NCI-H748 (cell line): ENCODE data around the gene LRRC70.
A peak's percentile ranks its signal among the peaks of the same experiment; 100 is the strongest.
"Not testable (repeated sequence)": the region's sequence is repeated elsewhere in the genome, so short reads cannot be mapped to it uniquely, and the experiment has no call there.

Source experiments
- DNase-seq: peaks from one replicate; lab custom pipeline; 2025; ENCODE audit not compliant: unreplicated experiment; lab: John Stamatoyannopoulos, UW

The LRRC70 gene

DNA sequence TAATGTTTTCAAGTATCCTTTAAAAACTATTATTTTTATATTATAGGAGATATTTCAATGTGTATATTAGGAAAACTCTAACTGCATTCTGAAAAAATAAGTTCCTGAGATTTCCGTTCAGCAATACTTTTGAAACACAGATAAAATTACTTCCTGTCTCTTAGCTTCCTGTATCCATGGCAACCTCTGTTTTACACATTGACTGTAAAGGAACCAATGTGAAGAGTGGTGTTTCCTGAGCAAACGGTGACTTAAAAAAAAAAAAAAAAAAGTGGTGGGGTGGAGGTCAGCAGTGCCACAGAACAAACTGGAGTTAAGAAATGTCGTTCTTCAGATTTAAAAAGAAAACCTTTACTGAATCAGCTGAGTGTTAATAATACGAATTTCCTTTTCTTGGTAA lies at the start of gene LRRC70:
LRRC70 (plus strand) TSS at position 280 of the 400 bp plus-strand sequence. CDS start 620 bp downstream, outside the sequence.
- peak; percentile 4 for DNase-seq

GRCh38 chr5:62533597-62533996 lies 45.0 kb upstream of the LRRC70 start:
- DNase-seq, result no peak

- DNase-seq, result no peak
These were observed 44.0 kb upstream of the LRRC70 start for GRCh38 chr5:62534461-62535236.

GRCh38 chr5:62536232-62536631 lies 42.4 kb upstream of the LRRC70 start:
- DNase-seq, result no peak

DNA sequence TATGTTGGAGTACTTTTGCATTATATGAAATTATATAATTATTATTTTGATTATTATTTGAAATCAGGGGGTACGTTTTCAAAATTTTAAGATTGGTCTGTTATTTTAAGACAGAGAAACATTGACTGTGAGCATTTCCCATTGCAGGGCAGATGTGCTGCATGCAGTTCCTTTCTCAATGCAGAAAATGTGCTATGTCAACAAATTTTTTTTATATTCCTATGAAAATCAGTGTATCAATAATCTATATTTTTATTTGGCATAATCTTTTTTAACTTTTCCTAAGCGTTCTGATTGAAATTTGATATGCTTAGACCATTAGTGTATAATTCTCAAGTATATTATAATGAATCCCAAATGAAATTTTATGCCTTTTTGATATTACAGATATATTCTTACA lies 41.8 kb upstream of the LRRC70 start:
- DNase-seq, result no peak

DNA sequence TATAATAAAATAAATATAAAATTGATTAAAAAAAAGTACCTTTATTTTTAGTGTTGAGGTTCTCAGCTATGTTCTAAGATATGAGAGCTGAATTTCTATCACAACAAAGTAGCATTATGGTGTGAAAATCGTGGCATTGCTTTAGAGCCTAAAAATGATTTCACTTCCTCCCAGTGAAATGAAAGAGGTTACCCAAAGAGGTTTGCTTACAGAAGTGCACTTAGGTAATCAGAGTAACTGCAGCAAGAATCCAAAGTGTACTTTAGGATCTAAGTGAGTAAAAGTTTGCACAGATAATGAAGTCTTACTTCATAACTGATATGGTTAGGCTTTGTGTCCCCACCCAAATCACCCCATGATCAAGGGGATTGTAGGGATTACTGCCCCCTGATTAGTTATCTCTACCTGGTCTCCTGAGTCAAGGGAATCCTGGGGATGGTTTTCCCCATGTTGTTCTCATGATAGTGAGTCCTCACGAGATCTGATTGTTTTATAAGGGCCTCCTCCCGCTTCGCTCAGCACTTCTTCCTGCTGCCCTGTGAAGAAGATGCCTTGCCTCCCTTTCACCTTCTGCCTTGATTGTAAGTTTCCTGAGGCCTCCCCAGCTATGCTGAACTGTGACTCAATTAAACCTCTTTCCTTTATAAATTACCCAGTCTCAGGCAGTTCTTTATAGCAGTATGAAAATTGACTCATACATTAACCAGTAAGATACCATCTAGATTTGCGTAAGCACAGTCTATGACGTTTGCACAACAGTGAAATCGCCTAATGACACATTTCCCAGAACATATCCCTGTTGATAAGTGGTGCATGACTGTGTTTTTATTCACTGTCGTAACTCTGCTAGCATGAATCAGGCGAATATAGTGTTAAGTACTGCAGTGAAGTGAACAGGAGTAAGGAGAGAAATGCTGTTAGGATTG lies 40.3 kb upstream of the LRRC70 start:
- no peak for DNase-seq

DNA sequence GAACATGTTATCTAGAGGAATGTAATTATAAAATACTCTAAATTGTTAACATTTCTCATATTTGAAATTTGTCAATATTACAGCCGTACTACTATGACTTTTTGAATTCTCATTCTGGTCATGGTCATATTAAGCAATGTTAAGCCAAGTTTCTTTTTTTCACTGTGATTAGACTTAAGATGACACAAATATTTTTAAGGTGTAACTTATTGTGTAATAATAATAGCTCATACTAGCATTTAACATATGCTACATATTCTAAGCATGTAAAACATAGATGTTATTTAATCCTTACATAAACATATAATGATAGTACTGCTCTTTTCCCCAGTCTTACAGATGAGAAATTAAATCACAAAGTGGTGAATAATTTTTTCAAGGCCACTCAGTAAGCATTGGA lies 35.9 kb upstream of the LRRC70 start:
- DNase-seq, result no peak

DNA sequence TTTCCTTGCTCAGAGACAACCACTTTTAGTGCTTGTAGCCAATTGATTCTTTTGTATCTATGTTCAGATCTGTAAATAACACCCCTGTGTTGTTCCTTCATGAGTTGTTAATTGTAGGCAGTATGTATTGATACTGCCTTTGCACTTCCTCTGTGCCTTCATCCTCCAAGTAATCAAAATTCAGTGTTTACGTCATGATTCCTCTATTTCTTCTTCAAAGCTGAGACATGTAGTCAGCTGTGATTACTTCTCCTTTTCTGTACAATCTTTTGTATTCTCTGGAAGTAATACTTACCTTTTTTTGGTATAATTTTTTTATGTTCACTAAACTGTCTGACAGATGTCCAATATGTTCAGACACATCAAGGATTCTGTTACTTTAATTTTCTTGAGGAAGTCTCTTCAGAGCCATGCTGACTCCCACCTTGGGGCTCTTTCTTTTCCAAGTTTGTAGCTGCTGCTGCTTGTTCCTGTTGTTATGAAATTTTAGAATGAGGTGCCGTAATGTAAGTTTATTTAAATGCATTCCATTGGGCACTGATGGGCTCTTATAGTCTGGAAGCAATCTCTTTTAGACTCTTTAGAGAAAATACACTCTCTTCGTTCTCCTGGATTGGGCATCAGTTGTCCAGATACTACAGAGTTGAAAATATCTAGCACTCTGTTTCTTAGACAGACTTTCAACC lies 30.5 kb upstream of the LRRC70 start:
- no peak for DNase-seq

- no peak for DNase-seq
These were observed 28.5 kb upstream of the LRRC70 start for GRCh38 chr5:62550103-62550502.

- DNase-seq, result no peak
These were observed 22.7 kb upstream of the LRRC70 start for GRCh38 chr5:62555930-62556329.

DNA sequence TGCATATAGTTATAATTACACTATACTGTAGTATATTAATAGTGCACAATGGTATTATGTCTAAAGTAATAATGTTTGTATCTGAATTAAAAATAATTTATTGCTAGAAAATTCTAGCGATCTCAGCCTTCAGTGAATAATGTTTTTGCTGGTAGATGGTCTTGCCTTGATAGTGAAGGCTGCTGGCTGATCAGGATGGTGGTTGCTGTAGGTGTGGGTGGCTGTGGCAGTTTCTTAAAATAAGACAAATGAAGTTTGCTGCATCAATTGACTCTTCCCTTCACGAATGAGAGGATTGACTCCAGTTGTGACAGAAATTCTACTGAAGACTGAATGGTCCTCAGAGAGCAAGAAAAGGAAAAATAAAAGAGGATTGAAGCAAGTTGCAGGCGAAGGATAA lies 19.7 kb upstream of the LRRC70 start:
- no peak for DNase-seq

DNA sequence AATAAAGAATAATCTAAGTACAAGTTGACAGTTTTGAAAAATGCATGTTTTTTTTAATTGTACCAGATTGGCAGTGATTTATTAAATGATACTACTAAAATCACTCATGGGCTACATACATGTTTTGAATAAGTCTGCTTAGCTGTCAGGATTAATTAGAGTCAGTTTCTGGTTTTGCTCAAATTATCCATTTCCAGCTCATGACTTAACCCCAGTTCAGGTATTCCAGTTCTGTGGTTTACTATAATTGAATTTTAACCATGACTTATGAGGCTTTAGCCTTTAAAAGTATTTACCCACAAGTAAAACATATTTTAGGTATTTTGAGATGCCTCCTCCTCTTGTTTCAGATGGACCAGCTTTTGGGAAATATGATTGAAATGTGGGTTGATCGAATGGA lies 17.8 kb upstream of the LRRC70 start:
- no peak for DNase-seq

DNA sequence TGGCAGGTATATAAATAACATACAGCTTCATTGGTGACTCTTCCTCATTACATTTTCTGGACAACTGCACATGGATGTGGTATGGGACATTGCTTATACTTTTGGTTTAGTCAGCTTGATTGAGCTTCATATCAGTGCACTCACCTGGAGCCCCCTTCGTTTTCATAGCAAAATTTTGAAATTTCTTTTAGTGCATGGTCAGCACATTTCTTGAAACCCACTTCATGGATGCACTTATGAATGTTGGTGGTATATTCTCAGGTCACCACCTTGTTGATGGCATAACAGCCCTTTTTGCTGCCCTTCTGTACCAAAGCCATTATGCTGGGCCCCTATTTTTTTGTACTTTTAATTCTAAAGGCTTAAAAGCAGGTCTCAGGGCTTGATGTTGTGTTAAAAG lies 16.7 kb upstream of the LRRC70 start:
- DNase-seq, result no peak

DNA sequence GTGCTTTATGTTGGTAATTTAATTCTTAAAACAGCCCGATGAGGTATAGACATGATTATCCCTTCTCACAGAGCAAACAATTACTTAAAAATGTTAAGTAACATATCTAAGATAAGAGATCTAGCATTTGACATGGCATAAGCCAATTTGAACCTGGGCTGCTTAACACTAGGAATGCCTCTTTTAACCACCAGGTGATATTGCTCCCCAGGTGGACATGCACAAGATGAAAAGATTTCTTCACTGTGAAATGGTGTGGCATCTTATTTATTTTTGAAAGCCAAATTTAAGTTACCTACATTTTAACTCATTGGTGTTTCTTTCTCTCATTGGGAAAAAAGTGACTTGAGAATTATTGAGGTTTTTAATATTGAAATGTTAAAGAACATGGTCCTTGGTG lies 15.8 kb upstream of the LRRC70 start:
- no peak for DNase-seq

GRCh38 chr5:62564101-62564500 lies 14.5 kb upstream of the LRRC70 start:
- no peak for DNase-seq

GRCh38 chr5:62565740-62566139 lies 12.9 kb upstream of the LRRC70 start:
- not testable (repeated sequence) for DNase-seq

DNA sequence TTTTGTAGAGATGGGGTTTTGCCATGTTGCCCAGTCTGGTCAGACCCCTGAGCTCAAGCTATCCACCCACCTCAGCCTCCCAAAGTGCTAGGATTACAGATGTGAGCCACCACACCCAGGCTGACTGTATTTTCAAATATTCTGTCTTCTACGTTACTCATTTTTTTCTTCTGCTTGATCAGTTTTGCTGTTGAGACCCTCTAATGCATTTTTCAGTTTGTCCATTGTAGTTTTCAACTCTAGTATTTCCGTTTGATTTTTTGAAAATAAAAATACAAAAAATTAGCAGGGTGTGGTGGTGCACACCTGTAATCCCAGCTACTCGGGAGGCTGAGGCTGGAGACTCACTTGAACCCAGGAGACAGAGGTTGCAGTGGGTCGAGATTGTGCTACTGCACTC lies 10.5 kb upstream of the LRRC70 start:
- DNase-seq, result no peak

DNA sequence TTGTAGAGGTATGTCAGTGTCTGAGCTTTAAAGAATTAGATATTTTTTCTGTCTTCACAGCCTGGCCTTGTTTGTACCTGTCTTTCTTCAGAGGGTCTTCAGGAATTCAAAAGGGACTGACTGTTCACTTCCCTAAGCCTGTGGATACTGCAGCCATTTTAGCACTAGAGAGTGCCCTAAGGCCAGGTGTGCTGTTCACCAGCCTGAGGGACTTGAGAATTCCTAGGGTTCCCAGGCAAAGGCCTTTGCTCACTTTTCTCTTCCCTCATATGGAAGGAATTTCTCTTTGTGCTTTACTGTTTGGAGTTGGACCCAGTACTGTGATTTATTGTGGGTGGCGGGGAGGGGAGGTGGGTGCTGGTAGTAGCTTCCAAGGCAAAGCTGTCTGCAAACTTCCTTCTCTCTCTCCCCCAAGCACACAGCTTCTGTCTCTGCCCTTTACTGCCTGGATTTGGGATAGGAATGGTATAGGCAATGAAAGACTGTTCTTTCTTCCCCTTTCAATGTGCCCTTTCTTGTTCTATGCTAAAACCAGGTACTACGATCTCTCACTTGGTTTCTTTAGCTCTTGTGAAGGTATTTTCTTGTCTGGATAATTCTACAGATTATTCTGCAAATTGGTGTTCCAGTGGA lies 9.7 kb upstream of the LRRC70 start:
- DNase-seq, result no peak

DNA sequence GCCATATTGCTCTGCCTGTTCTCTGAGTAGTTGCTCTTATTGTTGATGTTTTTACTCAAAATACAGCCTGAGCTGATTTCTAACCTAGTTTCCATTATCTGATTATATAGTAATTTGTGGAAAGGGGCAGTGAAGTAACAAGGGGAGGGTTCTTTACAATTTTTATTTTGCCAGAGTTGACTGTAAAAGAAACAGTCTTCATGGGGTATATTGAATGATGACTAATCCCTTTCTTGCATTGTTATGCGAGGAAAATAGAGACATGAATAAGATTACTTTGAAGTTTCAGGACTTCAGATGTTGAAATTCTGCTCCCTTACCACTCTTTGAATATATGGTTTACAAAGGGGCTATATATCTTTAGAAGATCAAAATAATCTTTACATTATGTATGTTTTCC lies 9.1 kb upstream of the LRRC70 start:
- no peak for DNase-seq

- DNase-seq, result no peak
These were observed 5.6 kb upstream of the LRRC70 start for GRCh38 chr5:62572918-62573514.

GRCh38 chr5:62574599-62574998 lies 4.0 kb upstream of the LRRC70 start:
- DNase-seq, result no peak
